Stimulated activated CD4-positive, alpha-beta T cell treated with anti-CD3 and anti-CD28 coated beads, TNF-alpha, amount 100 ng/mL, for 48 hours (primary cell): ENCODE measurements around the gene GSX1.
A peak's percentile ranks its signal among the peaks of the same experiment; 100 is the strongest.
"Not testable (repeated sequence)": the region's sequence is repeated elsewhere in the genome, so short reads cannot be mapped to it uniquely, and the experiment has no call there.

Source experiments
- DNase-seq, 3 donors: peaks; one replicate each; pipeline ENCODE4 v3.0.0-alpha.2; 2020; ENCODE audit warnings: low read depth in 3 of 3

GSX1 gene

DNA sequence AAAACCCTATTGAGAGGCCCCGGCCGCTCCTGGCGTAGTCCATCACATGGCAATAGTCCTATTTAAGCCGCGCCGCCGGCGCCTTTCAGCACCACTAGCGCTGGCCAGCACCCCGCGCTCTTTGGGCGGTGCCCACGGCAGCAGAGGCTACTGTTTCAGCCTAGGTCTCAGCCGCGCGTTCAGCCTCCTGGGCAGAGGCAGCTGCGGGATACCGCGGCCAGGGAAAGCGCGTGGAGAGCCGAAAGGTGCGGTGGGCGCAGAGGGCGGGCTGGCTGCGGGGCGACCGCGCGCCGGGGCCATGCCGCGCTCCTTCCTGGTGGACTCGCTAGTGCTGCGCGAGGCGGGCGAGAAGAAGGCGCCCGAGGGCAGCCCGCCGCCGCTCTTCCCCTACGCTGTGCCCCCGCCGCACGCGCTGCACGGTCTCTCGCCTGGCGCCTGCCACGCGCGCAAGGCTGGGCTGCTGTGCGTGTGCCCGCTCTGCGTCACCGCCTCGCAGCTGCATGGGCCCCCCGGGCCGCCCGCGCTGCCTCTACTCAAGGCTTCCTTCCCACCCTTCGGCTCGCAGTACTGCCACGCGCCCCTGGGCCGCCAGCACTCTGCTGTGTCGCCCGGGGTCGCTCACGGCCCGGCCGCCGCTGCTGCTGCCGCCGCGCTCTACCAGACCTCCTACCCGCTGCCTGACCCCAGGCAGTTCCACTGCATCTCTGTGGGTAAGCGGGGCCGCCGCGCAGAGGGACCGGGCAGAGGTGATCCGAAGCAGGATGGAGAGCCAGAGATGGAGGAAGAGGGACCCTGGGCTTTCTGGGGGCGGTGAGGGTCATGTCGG is at the start of gene GSX1:
GSX1 (plus strand) TSS at position 91 of the 826 bp plus-strand sequence; CDS start at position 299, 208 bp downstream.
- peak; percentile 23 to 43 (median 32) for DNase-seq

DNA sequence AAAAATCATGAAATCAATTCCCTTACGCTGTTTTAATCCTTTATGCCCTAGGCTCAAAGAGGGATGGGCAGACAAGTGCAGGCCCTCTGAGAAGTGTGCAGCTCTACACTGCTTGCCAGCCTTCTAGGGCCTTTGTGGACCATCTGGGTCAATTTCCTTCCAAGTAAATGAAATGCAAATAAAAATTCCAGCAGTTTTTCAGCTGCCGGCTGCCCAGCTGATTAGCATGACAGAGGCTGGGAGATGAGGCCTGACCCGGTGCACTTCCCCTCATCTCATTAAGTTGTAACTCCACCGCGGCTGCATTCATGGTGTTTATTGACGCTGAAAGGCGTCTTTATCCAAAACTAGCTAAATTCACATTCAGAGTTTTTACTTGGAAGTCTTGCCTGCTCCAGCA is 47.5 kb upstream of the GSX1 start:
- DNase-seq, result no peak

DNA sequence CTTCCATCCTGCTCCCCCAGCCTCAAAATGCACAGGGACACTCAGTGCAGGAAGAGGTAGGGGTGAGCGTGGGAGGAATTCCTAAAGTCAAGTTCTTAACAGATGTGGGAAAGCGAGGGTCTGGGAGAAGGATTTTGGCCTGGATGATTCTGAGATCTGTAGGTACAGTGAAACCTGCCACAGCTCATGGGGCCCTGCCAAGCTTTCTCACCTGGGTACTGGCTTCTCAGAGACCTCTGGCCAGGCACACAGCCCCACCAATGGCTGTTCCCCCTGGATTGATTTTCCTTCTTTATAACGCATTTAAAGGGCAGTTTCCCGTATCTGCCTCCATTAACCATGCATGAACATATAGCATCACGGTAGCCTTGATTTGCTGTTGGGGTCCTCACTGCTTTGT is 47.0 kb upstream of the GSX1 start:
- DNase-seq, result no peak

GRCh38 chr13:27748143-27748542 is 44.1 kb upstream of the GSX1 start:
- DNase-seq, result not testable (repeated sequence)

- DNase-seq, result no peak
Observed at GRCh38 chr13:27751953-27752532, 40.2 kb upstream of the GSX1 start.

GRCh38 chr13:27765650-27766049 is 26.6 kb upstream of the GSX1 start:
- DNase-seq, result no peak

- no peak for DNase-seq
Observed at GRCh38 chr13:27770809-27771208, 21.5 kb upstream of the GSX1 start.

DNA sequence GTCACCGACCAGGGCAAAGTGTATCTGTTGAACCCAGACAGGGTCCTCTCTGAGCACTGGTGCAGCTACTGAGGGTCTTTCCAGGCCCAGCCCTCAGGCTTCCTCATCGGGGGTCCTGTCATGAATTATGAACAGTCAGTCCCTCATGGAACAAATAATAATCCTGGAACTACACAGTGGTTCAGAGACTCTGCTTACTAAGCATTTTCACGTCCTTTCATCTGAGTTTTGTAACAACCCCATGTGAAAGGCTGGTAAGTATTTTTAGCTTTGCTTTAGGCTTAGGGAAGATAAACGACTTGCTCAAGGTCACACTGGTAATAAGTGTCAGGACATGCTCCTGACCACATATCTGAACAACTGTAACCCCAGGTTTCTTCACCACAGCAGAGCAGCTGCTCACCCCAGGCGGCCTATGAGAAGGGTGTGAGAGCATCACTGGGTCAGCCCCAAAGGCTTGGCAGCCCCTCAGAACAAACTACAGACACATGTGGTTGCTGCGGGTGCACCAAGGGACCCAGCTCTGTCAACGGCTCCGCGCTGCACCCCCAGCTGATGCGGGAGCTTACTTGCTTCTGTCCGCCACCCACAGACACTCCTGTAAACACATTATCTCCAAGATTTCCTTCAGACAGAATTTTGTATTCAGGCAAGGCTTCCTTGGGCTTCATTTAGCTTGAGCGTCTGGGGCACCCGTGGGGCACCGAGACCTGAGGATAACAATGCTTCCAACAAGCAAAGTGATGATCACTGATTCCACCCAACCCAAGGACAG is 19.4 kb upstream of the GSX1 start:
- no peak for DNase-seq

DNA sequence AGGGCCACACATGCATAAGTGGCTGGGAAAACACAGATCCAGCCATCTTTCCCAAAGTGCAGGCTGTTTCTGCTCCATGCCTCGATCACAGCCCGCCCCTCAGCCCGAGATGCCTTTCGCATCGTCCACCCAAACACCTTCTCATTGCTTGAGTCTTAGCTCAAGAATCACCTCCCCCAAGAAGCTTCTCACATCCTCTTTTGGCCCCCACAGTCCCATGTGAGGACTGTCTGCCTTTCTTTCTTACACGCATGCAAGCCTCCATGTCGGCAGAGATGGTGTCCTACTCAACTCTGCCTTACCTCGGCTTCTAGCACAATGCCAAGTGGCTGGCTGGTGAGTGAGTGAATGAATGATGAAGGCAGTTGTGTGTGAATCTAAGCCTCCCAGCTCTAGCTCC is 18.1 kb upstream of the GSX1 start:
- DNase-seq, result no peak

DNA sequence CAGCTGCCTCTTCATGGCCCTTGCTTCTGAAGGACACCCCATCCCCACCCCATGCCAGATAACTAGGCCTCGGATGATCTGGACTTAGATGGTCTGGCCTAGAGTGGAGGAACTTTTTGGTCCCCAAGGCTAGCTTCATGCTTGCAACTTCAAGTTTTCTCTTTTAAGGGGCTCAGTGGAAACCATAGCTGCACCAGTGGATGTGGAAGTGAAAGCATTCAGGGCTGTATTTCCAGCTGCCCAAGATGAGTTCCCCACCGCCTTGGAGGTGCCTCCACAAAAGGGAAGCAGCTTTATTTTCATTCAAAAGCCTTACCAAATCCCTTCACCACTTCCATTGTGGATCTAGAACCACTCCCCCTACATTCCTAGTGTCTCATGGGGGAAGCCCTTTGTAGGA is 17.6 kb upstream of the GSX1 start:
- no peak for DNase-seq

DNA sequence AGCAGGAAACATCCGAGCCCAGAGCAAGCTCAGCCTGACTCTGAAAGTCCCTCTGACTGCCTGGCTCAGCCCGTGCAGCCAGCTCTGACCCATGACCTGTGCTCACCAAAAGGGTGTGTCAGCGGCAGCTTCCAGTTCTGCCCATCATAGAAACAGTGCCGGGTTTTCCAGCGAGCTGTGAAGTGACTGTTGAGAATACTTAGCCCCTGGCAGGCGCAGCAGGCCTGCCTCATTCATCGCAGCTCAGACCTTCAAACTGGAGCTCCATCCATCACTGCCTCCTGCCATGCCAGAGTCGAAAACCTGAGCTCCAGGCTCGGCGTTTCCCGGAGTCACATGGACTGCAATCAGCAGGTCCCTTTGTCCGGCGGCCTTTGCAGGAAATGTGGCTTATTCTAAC is 16.3 kb upstream of the GSX1 start:
- DNase-seq, result no peak

GRCh38 chr13:27782151-27782550 is 10.1 kb upstream of the GSX1 start:
- no peak for DNase-seq

- no peak for DNase-seq
Observed at GRCh38 chr13:27783111-27783510, 9.2 kb upstream of the GSX1 start.

- no peak for DNase-seq
Observed at GRCh38 chr13:27788271-27788670, 4.0 kb upstream of the GSX1 start.

DNA sequence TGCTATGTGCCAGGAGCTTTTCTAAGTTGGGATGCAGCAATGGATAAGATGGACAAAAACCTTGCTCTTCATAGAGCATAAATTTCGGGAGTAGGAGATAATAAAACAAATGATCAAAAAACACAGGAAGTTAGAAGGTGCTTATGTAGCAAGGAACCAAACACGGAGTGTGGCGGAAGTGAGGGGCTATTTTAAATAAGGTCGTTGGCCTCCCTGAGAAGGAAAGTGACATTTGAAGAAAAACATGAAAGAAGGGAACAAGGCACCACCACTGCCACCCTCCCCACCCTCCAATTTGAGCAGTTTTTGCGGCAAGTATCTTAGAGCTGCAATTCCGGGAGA is 3.2 kb upstream of the GSX1 start:
- DNase-seq, result no peak

GRCh38 chr13:27789495-27790303 is 2.6 kb upstream of the GSX1 start:
- no peak for DNase-seq

GRCh38 chr13:27790523-27790922 is 1.8 kb upstream of the GSX1 start:
- DNase-seq, result no peak

GRCh38 chr13:27791146-27791900 is 960 bp upstream of the GSX1 start:
- no peak for DNase-seq

- no peak for DNase-seq
Observed at GRCh38 chr13:27791901-27792392, 336 bp upstream of the GSX1 start.

DNA sequence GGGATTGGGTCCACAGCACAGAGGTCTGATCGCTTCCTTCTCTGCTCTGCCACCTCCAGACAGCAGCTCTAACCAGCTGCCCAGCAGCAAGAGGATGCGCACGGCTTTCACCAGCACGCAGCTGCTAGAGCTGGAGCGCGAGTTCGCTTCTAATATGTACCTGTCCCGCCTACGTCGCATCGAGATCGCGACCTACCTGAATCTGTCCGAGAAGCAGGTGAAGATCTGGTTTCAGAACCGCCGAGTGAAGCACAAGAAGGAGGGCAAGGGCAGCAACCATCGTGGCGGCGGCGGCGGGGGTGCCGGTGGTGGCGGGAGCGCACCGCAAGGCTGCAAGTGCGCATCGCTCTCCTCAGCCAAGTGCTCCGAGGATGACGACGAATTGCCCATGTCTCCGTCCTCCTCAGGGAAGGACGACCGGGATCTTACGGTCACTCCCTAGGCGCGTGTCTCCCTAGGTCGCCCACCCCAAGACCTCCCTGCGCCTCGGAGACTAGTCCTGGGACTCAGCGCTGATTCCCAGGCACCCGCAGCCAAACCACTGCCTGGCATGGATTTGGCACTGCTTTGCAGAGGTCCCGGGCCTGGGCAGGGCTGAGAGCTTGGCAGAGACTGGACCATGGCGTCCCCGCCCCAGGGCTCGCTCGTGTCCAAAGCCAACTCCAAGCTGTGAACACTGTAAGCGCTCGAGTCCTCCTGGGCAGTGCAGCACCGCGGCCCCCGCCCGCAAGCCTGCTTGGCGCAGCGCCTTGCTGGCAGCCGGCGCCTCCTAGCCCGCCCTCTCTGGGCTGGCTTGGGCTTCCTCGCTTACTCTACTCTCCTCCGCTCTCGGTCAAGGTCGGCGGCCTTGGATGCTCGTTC is 1.5 kb downstream of the GSX1 start:
- no peak for DNase-seq
